ENCODE data around the gene PADI1. TPM values are rescaled to one million over a fixed set of nuclear protein-coding genes. Genes with fewer than 3 reads are reported as not detected.

Gene PADI1
- total RNA-seq, 1 donor from 2014 or later = not detected

DNA sequence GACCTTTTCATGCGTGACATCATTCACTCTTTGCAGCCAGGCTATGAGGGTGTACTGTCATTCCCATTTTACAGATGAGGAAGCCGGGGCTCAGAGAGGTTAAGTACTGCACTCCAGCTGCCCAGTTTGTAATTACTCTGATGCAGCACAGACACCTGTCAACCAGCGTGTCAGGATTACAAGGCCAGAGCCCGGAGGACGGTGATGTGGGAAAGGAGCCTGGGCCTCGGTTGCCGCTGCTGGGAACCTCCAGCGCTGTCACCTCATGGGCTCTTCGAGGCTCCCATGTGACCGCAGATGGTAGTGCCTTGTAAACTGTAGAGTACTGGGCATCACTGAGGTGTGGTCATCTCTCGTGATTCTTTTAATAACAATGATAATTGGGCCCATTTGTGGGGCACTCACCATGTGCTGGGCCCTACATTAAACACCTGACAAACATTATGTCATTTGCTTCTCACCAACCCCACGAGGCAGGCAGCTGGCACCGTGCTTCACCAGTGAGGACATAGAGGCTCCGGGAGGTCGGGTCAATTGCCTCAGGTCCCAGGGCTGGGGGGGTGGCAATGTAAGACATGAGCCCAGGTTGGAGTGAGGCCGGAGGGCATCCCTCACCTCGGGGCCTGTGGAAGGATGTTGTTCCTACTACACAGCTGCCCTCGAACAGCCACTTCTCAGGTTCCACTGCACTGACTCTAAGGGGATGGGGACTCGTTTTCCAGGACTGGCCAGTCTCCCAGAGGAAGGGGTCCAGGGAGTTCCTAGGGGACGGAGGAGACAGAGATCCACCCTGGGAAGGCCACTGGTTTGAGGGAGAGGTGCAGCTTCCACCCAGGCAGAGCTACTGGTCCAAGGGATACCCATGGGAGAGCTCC, 42.8 kb upstream of the PADI1 start:
- no peak for DNase-seq
- TF ChIP-seq, protein P1, sequence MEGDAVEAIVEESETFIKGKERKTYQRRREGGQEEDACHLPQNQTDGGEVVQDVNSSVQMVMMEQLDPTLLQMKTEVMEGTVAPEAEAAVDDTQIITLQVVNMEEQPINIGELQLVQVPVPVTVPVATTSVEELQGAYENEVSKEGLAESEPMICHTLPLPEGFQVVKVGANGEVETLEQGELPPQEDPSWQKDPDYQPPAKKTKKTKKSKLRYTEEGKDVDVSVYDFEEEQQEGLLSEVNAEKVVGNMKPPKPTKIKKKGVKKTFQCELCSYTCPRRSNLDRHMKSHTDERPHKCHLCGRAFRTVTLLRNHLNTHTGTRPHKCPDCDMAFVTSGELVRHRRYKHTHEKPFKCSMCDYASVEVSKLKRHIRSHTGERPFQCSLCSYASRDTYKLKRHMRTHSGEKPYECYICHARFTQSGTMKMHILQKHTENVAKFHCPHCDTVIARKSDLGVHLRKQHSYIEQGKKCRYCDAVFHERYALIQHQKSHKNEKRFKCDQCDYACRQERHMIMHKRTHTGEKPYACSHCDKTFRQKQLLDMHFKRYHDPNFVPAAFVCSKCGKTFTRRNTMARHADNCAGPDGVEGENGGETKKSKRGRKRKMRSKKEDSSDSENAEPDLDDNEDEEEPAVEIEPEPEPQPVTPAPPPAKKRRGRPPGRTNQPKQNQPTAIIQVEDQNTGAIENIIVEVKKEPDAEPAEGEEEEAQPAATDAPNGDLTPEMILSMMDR (IDR thresholded peaks at IDR 0.05; ENCODE audit: borderline replicate concordance) = no peak
- Histone ChIP-seq H3K4me1 (no peaks in the 10 kb centered on the region), H3K27me3 (ENCODE audit: low read depth) (peaks cover 74% of the 10 kb centered on the region), H3K4me3 (no peak overlapping the region), H3K36me3 (no peaks in the 10 kb centered on the region), H3K9me3 (replicated peaks) (peaks cover 5% of the 10 kb centered on the region), H3K27ac (replicated peaks) (no peak overlapping the region)
- intact Hi-C loops (cut with micrococcal nuclease) = no loop called here

DNA sequence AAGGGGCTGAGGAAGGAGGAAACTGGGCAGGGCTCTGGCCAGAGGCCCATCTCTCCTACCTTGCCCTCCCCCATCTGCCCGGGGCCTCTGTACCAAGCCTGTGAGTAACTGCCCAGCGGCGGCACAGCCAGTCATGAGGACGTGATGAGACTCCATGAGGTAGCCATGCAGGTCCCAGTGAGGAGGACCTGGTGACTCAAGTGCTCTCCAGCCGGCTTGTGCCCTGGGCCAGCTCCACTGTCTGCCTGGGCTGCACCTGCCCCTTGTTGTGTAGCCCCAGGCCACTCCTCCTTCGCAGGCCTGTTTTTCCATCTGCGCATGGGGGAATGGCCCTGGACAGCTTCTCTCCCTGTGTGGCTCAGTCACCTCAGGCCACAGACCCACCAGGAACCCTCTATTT, 42.0 kb upstream of the PADI1 start:
- Histone ChIP-seq H3K27me3 (ENCODE audit: low read depth) (peaks cover 75% of the 10 kb centered on the region), H3K9me3 (replicated peaks) (no peaks in the 10 kb centered on the region)

DNA sequence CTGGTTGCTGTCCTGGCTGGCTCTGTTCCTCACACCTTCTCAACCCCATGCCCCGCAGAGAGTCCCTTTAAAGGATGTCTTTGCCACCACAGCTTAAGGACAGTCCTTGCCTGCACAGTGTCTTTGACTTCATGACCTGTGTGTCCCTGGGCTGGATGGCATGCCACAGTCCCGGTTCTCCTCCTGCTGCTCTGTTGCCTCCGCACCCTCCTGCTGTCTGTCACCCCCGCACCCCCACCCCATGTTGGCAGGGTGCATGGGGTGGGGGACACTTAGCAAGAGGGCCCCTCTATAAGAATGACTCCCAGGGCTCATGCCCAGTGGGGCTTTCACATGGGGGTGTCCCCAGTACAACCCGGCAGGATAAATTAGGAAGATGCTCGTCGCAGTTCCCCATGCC, 41.6 kb upstream of the PADI1 start:
- H3K27me3 ChIP-seq (ENCODE audit: low read depth) = peaks cover 77% of the 10 kb centered on the region
- TF ChIP-seq, protein P1 (IDR thresholded peaks at IDR 0.05; ENCODE audit: borderline replicate concordance) = no peak
- no peaks in the 10 kb centered on the region for H3K9me3 ChIP-seq (replicated peaks)
- DNase-seq = no peak
- intact Hi-C loops (cut with micrococcal nuclease) = no loop called here
- H3K4me3 ChIP-seq = no peak overlapping the region
- no peaks in the 10 kb centered on the region for H3K36me3 ChIP-seq
- H3K27ac ChIP-seq (replicated peaks) = no peak overlapping the region
- H3K4me1 ChIP-seq = no peaks in the 10 kb centered on the region

More for the DNA sequence above, 42.0 kb upstream of the PADI1 start:
- intact Hi-C loops (cut with micrococcal nuclease) = no loop called here
- TF ChIP-seq, protein P1 (IDR thresholded peaks at IDR 0.05; ENCODE audit: borderline replicate concordance) = no peak
- no peaks in the 10 kb centered on the region for H3K4me1 ChIP-seq
- H3K36me3 ChIP-seq = no peaks in the 10 kb centered on the region
- no peak overlapping the region for H3K4me3 ChIP-seq
- no peak for DNase-seq
- no peak overlapping the region for H3K27ac ChIP-seq (replicated peaks)

DNA sequence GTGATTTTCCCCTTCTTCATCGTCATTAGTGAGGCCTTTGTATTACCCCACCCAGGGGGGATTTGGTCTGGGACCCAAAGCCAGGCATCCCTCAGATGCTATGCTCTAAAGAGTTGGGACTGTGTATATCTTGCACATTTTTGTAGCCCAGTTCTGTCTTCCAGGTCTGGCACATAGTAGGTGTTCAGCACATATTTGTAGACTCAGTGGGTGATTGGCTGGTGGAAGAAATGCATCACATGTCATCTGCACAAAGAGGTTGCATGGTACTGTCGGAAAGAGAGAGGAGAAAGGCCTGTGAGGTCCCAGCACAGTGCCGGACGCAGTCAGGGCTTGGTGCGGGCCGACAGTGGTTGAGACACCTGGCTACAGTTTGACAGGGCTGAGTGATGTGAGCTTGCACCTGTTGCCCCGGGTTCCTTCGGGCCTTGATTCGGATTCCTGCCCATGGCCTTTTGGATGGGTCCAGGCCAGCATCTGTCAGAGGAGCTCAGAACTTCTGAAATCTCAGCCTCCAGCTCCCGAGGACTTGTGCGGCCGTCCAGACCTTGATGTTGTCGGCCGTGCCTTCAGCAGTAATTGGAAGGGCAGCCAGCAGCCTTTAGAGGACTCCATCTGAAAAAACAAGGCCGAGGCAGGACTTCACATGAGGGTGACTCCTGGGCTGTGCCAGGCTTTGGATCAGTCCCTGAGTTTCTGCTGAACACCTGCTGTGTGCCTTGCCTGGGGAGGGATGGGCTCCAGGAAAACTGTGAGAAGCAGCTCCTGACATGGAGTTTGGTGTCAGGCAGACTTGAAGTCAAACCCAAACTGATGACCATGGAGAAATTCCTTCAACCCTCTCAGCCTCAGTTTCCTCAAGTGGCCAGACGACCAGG, 40.9 kb upstream of the PADI1 start:
- Histone ChIP-seq H3K27ac (replicated peaks) (no peak overlapping the region), H3K4me3 (no peak overlapping the region), H3K36me3 (no peaks in the 10 kb centered on the region), H3K27me3 (ENCODE audit: low read depth) (peaks cover 75% of the 10 kb centered on the region), H3K4me1 (no peaks in the 10 kb centered on the region), H3K9me3 (replicated peaks) (no peaks in the 10 kb centered on the region)
- DNase-seq = no peak
- intact Hi-C loops (cut with micrococcal nuclease) = no loop called here
- TF ChIP-seq, protein P1 (IDR thresholded peaks at IDR 0.05; ENCODE audit: borderline replicate concordance) = no peak

DNA sequence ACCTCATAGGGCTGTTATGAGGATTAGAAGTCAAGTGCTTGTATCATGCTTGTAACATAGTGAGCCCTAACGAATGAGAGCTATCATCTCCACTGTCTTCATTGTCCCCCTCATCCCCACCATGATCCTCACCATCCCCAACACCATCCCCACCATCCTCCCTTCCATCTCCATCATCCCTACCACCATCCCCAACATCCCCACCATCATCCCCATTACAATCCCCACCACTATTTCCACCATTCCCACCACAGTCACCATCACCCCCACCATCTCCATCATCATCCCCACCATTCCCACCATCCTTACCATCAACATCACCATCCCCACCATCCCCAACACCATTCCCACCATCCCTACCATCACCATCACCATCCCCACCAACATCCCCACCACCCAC, 39.1 kb upstream of the PADI1 start:
- intact Hi-C loops (cut with micrococcal nuclease) = no loop called here
- no peak for DNase-seq
- no peak overlapping the region for H3K4me3 ChIP-seq
- TF ChIP-seq, protein P1 (IDR thresholded peaks at IDR 0.05; ENCODE audit: borderline replicate concordance) = no peak
- H3K36me3 ChIP-seq = no peaks in the 10 kb centered on the region
- H3K27me3 ChIP-seq (ENCODE audit: low read depth) = peaks cover 82% of the 10 kb centered on the region
- H3K27ac ChIP-seq (replicated peaks) = no peak overlapping the region
- no peaks in the 10 kb centered on the region for H3K9me3 ChIP-seq (replicated peaks)
- no peaks in the 10 kb centered on the region for H3K4me1 ChIP-seq
